Posterior cingulate gyrus (tissue), 11 donors: ENCODE results near the gene RSBN1.
"Not testable (repeated sequence)": the region's sequence is repeated elsewhere in the genome, so short reads cannot be mapped to it uniquely, and the experiment has no call there.

Experiments used
- DNase-seq, 10 donors: peaks; one replicate each; pipeline versions ENCODE4 v3.0.0 to v3.0.0-alpha.2; 2020 to 2021; ENCODE audit warnings: mixed read lengths in 3 of 10
- intact Hi-C: fragments of 100-400 bp; cut with DNase I; formaldehyde crosslinking; loops from one replicate; pipeline ENCODE4 v1.15.1; 2023

RSBN1 gene

DNA sequence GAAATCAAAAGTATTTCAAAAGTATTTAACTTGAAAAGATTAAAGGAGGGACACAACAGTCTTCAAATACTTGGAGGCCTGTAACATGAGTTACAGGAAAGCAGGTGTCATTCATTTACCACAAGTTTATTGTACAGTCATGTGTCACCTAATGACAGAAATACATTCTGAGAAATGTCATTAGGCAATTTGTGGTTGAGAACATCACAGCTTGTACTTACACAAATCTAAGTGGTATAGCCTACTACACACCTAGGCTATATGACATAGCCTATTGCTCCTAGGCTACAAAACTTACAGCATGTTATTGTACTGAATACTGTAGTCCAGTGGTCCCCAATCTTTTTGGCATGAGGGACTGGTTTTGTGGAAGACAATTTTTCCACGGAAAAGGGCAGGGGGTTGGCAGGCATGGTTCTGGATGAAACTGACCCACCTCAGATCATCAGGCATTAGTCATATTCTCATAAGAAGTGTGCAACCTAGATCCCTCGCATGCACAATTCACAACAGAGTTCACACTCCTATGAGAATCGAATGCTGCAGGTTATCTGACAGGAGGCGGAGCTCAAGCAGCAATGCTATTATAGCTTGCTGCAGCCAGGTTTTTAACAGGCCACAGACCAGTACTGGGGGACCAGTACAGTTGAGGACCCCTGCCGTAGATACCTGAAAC is 28.0 kb downstream of the RSBN1 start:
- intact Hi-C loops, result no loop called here
- no peak for DNase-seq

DNA sequence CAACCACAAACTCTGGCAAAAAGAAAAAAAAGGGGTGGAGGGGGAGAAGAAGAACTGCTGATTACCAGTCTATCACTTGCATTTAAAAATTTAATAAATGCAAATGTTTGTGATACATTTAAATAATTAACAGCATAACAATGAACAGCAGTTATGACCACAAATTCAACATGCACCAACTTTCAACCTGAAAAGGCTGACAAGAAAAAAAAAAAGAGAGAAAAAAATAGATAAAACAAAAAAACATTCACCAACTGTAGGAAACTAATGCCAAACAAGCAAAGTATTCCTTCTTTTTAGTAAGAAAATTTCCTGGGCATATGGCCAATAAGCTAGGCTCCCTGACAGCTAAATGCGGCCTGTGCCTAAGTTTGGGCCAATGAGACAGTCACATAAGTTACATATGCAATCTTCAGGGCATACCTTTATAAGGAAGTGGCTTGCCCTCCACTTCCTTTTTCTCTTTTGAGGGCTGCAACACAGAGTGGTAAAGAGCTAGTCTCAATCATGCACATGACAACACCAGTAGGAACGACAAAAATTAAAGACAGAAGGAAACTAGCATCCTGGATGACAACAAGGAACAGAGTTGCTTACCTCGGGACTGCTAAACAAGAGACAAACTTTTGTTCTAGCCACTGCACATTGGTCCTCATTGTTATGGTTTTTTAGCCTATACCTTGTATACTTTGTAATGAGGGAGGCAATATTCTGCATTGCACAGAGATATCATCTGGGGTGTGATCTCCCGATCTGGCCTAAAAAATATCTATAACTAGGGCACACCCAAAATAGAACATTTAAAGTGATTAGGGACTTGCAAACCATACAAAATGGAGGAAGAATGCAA is 28.8 kb downstream of the RSBN1 start:
- intact Hi-C loops, result no loop called here

DNA sequence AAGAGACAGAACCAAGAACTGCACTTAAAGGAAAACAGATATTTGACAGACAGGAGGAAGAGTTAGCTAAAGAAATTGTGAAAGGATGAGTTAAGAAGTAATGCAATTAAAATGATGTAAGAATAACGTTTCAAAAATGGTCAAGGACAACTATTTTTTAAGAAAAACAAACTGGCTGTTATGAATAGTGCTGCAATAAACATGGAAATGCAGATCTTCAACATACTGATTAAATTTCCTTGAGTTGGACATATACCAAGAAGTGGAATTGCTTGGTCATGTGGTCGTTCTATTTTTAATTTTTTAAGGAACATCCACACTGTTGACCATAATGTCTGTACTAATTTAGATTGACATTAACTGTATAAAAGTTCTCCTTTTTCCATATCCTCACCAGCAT is 29.9 kb downstream of the RSBN1 start:
- DNase-seq, result no peak
- intact Hi-C loops, result no loop called here

More for the DNA sequence above, 28.8 kb downstream of the RSBN1 start:
- DNase-seq, result no peak

DNA sequence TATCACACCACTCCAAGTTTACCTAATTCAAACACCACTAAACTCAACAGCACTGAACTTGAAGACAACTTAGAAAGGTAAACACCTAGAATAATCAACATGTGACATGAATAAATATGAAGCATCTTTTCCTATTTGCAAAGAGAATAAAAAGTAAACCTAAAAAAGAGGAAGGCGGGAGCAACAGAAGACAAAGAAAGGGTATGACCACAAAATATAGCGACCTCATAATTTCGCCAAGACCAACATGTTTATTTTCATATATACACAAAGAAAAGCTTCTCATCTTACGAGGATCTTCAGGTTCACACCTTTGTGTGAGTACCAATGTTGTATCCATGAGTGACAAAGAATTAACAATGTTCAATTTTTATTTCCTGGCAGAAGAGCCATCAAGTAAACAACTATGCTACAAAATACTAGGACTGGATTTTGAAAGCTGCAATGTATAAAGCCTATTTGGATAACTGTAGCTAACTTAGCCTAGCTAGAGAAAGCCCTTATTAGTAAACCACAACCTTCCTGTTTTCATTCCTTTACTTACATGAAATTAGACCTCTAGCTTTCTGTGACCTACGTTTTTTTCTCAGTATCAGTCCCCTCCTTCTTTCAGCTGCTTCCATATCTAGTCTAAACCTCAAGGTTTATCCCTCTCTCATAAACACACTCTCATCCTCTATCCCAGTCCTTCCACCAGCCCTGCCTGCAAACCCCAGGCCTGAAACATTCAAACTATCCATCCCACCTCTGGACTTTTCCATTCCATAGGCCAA is 31.7 kb downstream of the RSBN1 start:
- intact Hi-C loops, result no loop called here
- no peak for DNase-seq

DNA sequence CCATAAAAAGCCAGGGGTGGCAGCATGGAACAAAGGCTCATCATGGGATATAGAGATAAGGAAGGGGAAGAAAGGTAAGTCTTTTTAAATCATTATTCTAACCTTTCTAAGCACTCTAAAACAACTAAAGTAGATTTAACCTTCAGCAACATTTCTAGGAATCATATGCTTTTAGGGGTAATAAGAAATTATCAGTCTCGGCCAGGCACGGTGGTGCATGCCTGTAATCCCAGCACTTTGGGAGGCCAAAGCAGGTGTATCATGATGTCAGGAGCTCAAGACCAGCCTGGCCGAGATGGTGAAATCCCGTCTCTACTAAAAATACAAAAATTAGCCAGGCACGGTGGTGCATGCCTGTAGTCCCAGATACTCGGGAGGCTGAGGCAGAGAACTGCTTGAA is 32.7 kb downstream of the RSBN1 start:
- intact Hi-C loops, result no loop called here

DNA sequence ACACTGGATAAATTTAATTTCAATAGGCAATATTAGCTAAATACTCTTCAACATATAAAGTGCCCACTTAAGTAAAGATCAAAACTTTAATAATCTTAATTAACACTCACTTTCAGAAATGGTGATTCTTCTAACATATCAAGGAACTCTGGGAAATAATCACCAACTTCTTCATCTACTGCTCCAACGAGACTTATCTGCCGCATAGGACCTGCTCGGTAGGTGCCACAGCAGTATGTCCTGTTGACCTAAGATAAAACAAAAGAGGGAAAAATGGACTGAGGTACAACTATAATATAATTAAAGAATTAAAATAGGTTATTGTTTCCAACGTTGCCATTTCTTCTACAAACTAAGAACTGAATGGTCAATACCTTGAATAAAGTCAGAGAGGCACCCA is 34.7 kb downstream of the RSBN1 start:
- DNase-seq, result no peak
- intact Hi-C loops, result no loop called here

More for the DNA sequence above, 32.7 kb downstream of the RSBN1 start:
- no peak for DNase-seq

DNA sequence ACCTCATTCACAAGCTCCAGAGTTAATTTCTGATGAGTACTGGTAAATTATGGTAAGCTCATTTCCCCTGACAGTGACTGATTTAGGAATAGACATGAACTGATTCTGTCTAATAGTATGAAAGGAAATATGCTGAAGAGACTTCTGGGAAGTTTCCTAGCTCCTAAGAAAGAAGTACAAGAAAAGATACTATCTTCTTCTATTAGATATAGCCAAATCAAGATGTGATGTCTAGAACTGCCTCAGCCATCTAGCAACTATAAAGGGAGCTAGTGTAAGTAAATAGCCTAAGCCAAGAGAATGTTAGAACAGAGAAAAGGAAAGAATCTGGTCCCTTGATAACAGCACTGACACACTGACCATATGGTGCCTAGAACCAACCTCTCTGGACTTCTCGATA is 42.2 kb downstream of the RSBN1 start:
- intact Hi-C loops, result no loop called here

DNA sequence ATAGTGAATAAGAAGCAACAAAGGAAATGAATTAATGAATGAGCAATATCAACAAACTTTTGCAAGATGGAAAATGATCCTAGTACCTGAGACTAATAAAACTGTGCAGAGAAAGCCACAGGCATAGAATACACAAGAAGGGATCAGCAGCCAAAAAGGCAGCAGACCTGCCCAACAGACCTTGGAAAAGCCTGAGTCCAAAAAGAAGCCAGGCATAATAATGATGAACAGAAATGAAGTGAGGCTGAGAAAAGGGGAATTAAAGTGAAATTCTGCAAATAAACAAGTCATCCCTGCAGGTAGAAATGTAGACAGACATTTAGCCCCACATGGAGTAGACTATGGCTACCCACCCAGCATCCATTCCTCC is 42.7 kb downstream of the RSBN1 start:
- intact Hi-C loops, result no loop called here
- DNase-seq, result no peak

More for the DNA sequence above, 42.2 kb downstream of the RSBN1 start:
- DNase-seq, result no peak

DNA sequence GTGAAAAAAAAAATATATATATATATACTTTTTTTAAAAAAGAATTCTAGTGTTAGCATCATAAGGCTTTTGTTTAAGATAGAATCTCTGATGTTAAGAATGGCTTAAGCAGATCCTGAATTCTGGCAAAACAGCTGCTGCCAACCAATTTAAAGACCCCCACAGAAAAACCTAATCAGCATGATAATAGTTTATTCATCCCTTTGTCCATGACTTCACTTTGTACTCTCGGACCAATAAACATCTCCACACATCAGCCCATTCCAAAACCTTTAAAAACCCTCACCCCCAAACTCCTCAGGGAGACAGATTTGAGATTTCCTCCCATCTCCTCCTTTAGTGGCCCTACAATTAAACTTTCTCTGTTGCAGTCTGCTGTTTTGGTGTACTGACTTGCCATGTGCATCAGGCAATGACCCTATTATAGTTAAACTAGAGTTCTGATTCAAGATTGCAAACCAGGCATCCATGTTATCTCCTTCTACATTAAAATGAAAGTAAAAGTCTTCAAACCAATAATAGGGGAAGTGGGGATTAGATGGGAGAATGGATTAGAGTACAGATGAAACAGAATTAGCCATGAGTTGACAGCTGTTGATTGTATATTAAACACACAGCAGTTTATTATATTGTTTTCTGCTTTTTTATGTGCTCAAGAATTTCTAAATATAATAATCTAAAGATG is 43.2 kb downstream of the RSBN1 start:
- intact Hi-C loops, result no loop called here
- no peak for DNase-seq

DNA sequence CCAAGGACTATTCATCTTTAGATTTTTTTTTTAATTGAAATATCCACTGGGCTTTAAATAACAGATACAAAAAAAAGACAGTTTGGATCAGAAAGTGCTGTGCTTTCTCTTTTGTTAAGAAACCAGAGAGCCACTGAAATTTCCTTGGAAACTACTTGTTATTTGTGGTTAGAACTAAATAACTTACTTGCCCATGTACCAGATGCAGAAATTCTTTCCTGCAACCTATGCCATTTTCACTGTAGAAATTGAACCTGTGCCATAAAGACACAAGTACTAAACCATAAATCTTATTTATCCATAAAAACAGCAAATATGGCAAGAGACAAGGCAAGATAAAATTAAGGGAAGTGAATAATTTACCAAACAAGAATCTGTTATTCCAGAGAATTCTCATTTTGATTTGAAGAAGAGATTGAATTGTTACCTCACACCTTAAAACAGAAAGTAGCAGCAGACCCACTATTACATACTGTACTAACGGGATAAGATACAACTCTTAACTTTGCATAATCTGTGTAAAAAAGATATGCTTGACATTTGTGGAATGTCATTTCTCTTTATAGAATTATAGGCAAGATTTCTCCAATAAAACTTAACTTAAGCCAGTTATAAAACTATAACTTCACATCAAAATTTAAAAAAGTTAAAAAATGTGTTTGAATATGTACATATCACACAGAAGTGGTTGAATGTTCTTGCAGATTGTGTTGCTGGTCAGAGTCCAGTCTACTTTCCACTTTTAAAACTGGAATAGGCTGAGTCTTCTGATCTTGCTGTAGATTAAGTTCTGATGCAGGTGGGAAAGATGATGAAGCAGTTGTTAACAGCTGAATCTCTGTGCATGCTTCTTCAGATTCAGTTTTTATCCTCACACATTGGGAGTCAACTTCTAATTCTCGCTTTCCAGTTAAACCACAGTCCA is 46.7 kb downstream of the RSBN1 start:
- intact Hi-C loops, result no loop called here
- DNase-seq, result no peak

DNA sequence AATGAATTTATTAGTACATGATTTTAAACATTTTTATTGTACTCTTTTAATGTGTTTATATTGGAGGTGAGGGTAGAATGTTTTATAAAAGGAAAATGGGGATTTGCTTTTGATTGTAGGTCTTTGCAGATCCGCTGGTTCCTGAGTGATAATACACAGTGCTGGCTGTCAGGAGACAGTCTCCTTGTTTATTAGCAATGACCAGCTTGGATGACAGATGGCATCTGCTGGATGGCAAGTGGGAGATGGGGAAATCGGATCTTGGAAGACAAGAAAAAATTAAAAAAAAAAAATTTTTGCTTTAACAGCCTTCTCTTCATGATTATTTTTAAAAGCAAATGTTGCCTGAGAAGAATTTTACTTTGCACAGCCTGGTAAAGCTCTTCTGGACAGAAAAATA is 48.6 kb downstream of the RSBN1 start:
- intact Hi-C loops, result no loop called here
- no peak for DNase-seq

DNA sequence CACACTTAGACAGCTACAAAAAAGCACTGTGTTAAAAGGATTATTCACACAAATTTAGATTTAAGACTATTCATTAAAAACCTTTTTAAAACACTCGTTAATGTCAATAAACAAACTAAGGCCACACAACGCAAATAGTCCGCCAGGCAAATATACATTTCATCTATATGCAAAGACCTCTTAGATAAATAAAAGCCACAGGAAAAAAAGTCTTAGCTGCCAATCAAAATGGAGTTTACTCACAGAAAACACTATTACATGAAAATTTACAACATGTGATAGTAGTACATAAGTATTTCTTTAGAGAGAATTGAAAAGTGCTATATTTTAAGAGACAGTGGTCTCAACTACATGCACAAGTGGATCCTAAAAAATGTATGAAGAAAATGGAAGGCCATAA is 50.3 kb downstream of the RSBN1 start:
- DNase-seq, result no peak
- intact Hi-C loops, result no loop called here

DNA sequence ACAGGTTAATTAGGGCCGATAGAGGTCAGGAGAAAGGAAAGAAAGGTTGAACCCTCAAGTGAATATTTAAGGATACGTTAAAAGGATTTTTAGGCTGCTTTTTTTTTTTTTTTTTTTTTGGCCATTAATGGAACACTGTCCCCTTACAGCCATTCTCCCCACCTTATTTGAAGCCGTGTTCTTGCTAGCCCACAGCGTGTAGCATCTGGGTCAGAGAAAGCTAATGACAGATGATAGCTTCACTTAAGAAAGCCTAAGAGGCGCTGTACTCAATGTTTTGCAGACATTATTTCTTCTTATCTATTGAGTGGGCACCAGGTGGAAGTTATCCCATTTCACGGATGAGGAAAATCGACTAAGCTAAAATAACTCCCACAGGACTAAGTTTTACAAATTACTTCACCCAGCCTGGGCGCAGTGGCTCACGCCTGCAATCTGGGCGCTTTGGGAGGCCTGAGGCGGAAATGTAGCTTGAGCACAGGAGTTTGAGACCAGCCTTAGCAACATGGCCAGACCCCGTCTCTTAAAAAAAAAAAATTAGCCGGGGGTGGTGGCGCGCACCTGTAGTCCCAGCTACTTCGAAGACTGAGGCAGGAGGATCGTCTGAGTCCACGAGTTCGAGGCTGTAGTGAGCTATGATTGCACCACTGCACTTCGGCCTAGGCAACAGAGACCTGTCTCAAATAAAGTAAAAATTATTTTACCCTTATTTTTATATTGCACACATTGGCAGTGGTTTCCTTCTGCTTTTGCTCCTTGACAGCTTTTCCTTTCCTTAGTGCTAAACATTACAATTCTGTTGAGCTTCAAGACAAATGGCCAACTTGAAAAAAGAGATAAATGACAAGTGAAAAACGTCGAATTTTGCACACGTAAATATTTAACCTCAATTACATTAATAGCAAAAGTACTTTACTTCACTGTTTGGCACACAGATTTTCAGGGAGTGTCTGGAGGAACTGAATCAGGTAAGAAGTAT is 51.9 kb downstream of the RSBN1 start:
- DNase-seq, result peak in 2 of 10 donors; percentile 59 to 80
- intact Hi-C loops, result no loop called here

DNA sequence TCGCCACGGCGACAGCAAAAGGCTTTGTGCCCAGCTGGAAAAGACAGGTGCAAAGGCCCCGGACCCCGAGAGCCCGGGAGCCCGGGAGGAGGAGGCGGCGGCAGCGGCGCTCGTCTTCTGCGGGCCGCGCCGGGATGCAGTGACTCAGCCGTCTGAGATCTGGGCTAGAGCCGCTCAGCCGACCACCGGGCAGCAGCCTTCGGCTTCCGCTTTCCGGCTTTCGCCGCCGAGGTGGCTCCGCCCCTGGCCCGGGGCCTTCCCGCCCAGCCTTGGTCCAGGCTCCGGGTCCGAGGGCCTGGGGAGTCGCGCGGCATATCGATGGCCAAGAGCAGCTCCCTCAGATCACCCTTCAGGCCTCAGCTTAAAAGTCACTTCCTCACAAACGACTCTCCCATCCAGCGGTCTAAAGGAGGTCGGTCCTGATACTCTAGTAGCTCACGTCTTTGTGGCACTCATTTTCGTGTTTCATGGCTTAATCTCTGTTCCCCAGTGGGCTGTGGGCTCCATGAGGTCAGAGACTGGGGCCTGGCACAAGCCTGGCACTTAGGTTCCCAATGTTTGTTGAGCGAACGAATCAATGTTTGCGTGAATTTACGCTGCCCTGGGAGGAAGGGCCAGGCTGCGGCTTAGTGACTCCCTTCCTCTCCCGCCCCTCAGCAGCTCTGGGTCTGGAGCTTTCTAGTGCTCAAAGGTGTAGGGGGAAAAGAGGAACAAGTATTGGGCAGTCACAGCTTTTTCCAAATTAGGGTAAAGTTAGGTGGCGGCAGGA is 52.8 kb downstream of the RSBN1 start, which contains the start of gene PHTF1:
Gene PHTF1, minus strand, starts transcription at position 154 of the 769 bp plus-strand sequence. CDS start 783 bp downstream, outside the sequence.
- DNase-seq, result peak; percentile 29 to 93 (median 57)
- intact Hi-C loops, result loop anchor here (5.0 kb wide), 1 partner anchor 53 kb away; the partner anchor contains the start of gene RSBN1

DNA sequence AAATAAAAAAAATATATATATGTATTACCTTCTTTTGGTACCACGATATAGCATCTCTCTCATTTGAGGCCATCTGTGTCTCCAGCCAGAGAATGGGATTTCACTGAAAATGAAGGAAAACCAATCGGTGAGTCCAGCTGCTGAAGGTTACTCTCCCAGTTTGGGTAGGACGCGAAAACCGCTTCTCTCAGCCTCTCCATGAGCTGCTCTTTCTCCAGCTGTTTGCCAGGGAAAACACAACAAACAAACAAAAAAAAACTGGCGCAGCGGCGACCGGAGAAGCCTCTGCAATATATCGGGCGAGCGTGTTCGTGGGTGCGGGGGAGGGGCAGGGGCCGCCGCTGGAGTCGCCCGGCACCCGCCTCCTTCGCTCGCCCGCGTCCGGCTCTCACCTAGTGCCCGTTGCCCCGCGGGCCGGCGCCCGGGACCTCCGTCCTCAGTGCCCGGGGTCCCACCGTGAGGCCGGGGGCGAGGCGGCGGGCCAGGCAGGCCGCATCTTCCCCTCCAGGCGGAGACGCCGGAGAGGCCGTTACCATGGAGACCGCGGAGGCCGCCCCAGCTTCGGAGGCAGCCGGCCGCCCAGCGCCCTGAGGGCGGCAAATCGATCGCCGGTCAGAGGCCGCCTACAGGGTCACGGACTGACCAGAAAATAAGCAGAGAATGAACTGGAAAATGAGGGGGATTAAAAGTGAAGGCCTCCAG is 53.5 kb downstream of the RSBN1 start:
- peak; percentile 40 to 93 (median 52) for DNase-seq
- intact Hi-C loops, result loop anchor here (5.0 kb wide), 1 partner anchor 54 kb away; the partner anchor contains the start of gene RSBN1

DNA sequence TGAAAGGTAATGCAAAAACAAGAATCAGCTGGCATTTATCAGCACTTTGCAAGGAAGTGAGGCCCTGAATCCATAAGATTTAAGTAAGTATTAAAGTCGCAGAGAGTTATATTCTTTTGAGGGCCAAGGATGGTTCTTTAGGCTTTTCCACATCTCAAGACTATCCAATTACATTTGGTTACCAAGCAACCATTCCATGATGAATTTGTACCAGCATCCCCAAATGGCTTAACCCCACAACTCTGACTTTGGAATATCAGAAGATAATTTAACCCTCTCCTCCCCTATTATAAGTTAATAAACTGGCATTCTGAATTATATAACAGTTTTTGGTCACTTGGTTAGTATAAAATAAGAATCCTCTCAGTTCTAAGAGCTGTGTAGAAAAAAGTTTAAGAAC is 55.8 kb downstream of the RSBN1 start:
- intact Hi-C loops, result loop anchor here (5.0 kb wide), 1 partner anchor 56 kb away; the partner anchor contains the start of gene RSBN1

DNA sequence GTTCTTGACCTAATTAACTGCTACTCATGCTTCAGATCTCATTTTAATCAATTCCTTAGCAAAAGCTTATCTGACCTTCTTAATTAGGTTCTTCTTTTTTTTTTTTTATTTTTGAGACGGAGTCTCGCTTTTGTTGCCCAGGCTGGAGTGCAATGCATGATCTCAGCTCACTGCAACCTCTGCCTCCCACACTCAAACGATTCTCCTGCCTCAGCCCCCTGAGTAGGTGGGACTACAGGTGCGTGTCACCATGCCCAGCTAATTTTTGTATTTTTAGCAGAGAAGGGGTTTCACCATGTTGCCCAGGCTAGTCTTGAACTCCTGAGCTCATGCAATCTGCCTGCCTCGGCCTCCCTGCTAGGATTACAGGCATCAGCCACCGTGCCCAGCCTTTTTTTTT is 58.9 kb downstream of the RSBN1 start:
- DNase-seq, intact Hi-C loops: not testable (repeated sequence)

More for the DNA sequence above, 55.8 kb downstream of the RSBN1 start:
- no peak for DNase-seq
